Epidermal melanocyte (primary cell): ENCODE results near the gene ZNF541.

Experiments
- DNase-seq: peaks from one replicate; pipeline ENCODE4 v3.0.0; 2011; ENCODE audit warnings: low spot score; ENCODE audit not compliant: insufficient read length

ZNF541 gene

GRCh38 chr19:47573071-47574026 lies at the start of gene ZNF541:
Gene ZNF541 (minus strand): TSS chr19:47573148. CDS start chr19:47555856, 17,292 bp downstream.
- peak; percentile 45 for DNase-seq

- DNase-seq: no peak
Measured at GRCh38 chr19:47619763-47620162, 46.8 kb upstream of the ZNF541 start.

- DNase-seq: no peak
Measured at GRCh38 chr19:47618771-47619170, 45.8 kb upstream of the ZNF541 start.

GRCh38 chr19:47615714-47616113 lies 42.8 kb upstream of the ZNF541 start:
- DNase-seq: peak; percentile 73

GRCh38 chr19:47615230-47615629 lies 42.3 kb upstream of the ZNF541 start:
- DNase-seq: no peak

GRCh38 chr19:47614559-47614958 lies 41.6 kb upstream of the ZNF541 start:
- no peak for DNase-seq

- no peak for DNase-seq
Measured at GRCh38 chr19:47614021-47614295, 41.0 kb upstream of the ZNF541 start.

- peak; percentile 49 for DNase-seq
Measured at GRCh38 chr19:47613165-47614020, 40.4 kb upstream of the ZNF541 start.

- no peak for DNase-seq
Measured at GRCh38 chr19:47610902-47611301, 38.0 kb upstream of the ZNF541 start.

- no peak for DNase-seq
Measured at GRCh38 chr19:47609906-47610894, 37.3 kb upstream of the ZNF541 start.

- peak; percentile 91 for DNase-seq
Measured at GRCh38 chr19:47608969-47609905, 36.3 kb upstream of the ZNF541 start, which contains the start of gene BICRA. Gene BICRA (plus strand): TSS chr19:47609134. CDS start chr19:47673575, 64,441 bp downstream.

- peak; percentile 93 for DNase-seq
Measured at GRCh38 chr19:47608074-47608918, 35.3 kb upstream of the ZNF541 start.

- no peak for DNase-seq
Measured at GRCh38 chr19:47607564-47608073, 34.7 kb upstream of the ZNF541 start.

- DNase-seq: no peak
Measured at GRCh38 chr19:47603706-47604565, 31.0 kb upstream of the ZNF541 start.

- DNase-seq: no peak
Measured at GRCh38 chr19:47601180-47601904, 28.4 kb upstream of the ZNF541 start.

GRCh38 chr19:47600246-47601179 lies 27.6 kb upstream of the ZNF541 start:
- DNase-seq: peak; percentile 99
